Cardiac muscle cell (in vitro differentiated cells and primary cell): Measurements from ENCODE around the gene MAST4. TPM values are rescaled to one million over a fixed set of nuclear protein-coding genes. Genes with fewer than 3 reads are reported as not detected.

Experiments used
- DNase-seq, 2 donors: peaks; one replicate each; pipeline versions ENCODE4 v3.0.0 to v3.0.0-alpha.2; 2010 to 2017; ENCODE audit warnings: low read depth in 1 of 2, low spot score in 1 of 2
- H3K27ac ChIP-seq: fragments of 200-600 bp; sonication (generic); 2 replicates; pipeline ENCODE4 v1.5.1; 2016
- H3K27me3 ChIP-seq: fragments of 200-600 bp; sonication (generic); 2 replicates; pipeline ENCODE4 v1.6.0; 2016; ENCODE audit warnings: control low read depth
- H3K36me3 ChIP-seq: fragments of 200-600 bp; sonication (generic); 2 replicates; pipeline ENCODE4 v1.5.1; 2016; ENCODE audit warnings: control low read depth
- H3K4me1 ChIP-seq: fragments of 200-600 bp; sonication (generic); 2 replicates; pipeline ENCODE4 v1.8.1; 2017; ENCODE audit warnings: low read depth, mild to moderate bottlenecking, mixed run types
- H3K4me3 ChIP-seq: fragments of 200-600 bp; sonication (generic); 2 replicates; pipeline ENCODE4 v1.5.1; 2016; ENCODE audit warnings: mild to moderate bottlenecking
- H3K9me3 ChIP-seq: fragments of 200-600 bp; sonication (generic); 2 replicates; pipeline ENCODE4 v1.5.1; 2017; ENCODE audit warnings: low read depth, mild to moderate bottlenecking, control low read depth
- polyA plus RNA-seq: library from polyadenylated mRNA; unstranded; fragments of >200 nt; fragmentation: Nextera tagmentation; extraction: Ambion mirVana; gene quantifications from 2 replicates; pipeline ENCODE4 v1.2.1, GENCODE V29; 2016
- total RNA-seq: library from RNA; depleted of rRNA; stranded (reverse); fragments of >200 nt; gene quantifications from 2 replicates; pipeline ENCODE4 v1.2.3, GENCODE V29; 2016
- TF ChIP-seq, protein P1 (sequence below): IDR thresholded peaks from 2 replicates; pipeline ENCODE4 v1.5.1; 2012; ENCODE audit warnings: low read depth, mild to moderate bottlenecking, low read length

The MAST4 gene
- total and polyA plus RNA-seq, 2 experiments from 2014 or later, result 33.1 to 58.0 TPM

- Histone ChIP-seq H3K4me1 (peaks cover 40% of the 10 kb centered on the region), H3K4me3 (peak overlapping the region; percentile 36), H3K9me3 (no peaks in the 10 kb centered on the region), H3K27ac (peak overlapping the region; percentile 93), H3K27me3 (no peaks in the 10 kb centered on the region), H3K36me3 (no peaks in the 10 kb centered on the region)
- TF ChIP-seq, protein P1, sequence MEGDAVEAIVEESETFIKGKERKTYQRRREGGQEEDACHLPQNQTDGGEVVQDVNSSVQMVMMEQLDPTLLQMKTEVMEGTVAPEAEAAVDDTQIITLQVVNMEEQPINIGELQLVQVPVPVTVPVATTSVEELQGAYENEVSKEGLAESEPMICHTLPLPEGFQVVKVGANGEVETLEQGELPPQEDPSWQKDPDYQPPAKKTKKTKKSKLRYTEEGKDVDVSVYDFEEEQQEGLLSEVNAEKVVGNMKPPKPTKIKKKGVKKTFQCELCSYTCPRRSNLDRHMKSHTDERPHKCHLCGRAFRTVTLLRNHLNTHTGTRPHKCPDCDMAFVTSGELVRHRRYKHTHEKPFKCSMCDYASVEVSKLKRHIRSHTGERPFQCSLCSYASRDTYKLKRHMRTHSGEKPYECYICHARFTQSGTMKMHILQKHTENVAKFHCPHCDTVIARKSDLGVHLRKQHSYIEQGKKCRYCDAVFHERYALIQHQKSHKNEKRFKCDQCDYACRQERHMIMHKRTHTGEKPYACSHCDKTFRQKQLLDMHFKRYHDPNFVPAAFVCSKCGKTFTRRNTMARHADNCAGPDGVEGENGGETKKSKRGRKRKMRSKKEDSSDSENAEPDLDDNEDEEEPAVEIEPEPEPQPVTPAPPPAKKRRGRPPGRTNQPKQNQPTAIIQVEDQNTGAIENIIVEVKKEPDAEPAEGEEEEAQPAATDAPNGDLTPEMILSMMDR, result no peak
- DNase-seq, result peak; percentile 34 to 75
These were observed 362.2 kb downstream of the MAST4 start for GRCh38 chr5:66958201-66958979.

GRCh38 chr5:66958980-66959641 is 362.9 kb downstream of the MAST4 start:
- H3K27ac ChIP-seq, result peak overlapping the region; percentile 93
- no peaks in the 10 kb centered on the region for H3K27me3 ChIP-seq
- DNase-seq, result peak; percentile 77 to 79
- H3K4me1 ChIP-seq, result peaks cover 47% of the 10 kb centered on the region
- H3K4me3 ChIP-seq, result peak overlapping the region; percentile 36
- TF ChIP-seq, protein P1, result no peak
- no peaks in the 10 kb centered on the region for H3K36me3 ChIP-seq
- no peaks in the 10 kb centered on the region for H3K9me3 ChIP-seq

DNA sequence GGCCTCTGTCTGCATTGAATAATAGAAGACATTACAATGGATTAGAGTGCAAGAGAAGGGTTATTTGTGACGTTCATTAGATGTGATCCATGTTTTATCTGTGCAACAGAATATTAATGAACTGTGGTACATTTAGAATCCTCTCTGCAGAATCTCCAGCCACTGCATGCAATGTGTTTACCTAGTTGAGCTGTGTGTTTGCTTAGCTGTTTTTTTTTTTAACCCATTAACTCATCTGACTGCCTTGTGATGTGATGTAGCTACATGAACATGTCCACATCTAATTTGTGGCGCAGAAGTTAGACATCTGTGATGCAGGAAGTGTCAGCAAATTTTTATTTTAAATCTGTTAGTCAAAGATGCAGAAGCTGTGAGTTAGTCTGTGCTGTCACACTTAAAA is 363.5 kb downstream of the MAST4 start:
- H3K4me3 ChIP-seq, result peak overlapping the region; percentile 36
- H3K27me3 ChIP-seq, result no peaks in the 10 kb centered on the region
- TF ChIP-seq, protein P1, result no peak
- no peak for DNase-seq
- H3K27ac ChIP-seq, result peak overlapping the region; percentile 93
- peaks cover 49% of the 10 kb centered on the region for H3K4me1 ChIP-seq
- H3K9me3 ChIP-seq, result no peaks in the 10 kb centered on the region
- H3K36me3 ChIP-seq, result no peaks in the 10 kb centered on the region

DNA sequence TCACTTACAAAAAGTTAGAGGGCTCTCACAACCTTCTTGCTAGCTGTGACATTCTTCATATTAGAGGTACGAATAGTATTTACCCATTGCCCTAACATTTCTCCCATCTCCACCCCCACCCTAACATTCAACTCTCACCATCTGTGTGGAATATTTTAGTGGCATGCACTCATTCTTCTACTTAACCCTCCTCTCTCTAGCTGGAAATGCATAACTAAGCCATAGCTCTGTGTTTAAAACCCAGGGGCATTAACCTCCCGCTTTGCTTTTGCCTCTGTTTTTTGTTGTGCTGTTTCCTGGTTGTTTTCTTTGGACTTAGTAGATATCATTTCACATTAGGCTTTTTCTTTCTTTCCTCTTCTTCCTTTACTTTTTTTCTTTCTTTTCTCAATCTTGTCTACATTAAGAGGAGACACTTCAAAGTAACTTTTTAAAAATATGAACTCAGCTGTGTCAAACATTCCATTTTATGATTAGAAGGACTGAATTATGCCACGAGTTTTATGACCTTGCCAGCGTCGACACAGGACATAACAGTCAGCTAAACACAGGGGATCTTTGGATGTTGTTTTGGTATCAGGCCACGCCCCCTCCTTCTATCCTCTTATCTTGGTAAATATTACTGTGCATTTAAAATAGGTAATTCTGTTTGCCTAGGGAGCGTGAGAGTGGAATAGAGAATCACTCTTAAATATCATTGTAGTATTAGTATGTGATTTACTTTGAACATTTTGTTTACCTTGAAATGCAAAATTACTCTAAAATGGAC is 364.4 kb downstream of the MAST4 start:
- peak overlapping the region; percentile 93 for H3K27ac ChIP-seq
- H3K36me3 ChIP-seq, result no peaks in the 10 kb centered on the region
- no peaks in the 10 kb centered on the region for H3K27me3 ChIP-seq
- H3K4me1 ChIP-seq, result peaks cover 49% of the 10 kb centered on the region
- peak overlapping the region; percentile 36 for H3K4me3 ChIP-seq
- peak; percentile 36 to 46 for DNase-seq
- TF ChIP-seq, protein P1, result no peak
- no peaks in the 10 kb centered on the region for H3K9me3 ChIP-seq

- Histone ChIP-seq H3K4me3 (peak overlapping the region; percentile 6), H3K9me3 (no peaks in the 10 kb centered on the region), H3K4me1 (peaks cover 46% of the 10 kb centered on the region), H3K27me3 (no peaks in the 10 kb centered on the region), H3K27ac (peak overlapping the region; percentile 93), H3K36me3 (no peaks in the 10 kb centered on the region)
- DNase-seq, result peak; percentile 38 to 70
- TF ChIP-seq, protein P1, result no peak
These were observed 367.4 kb downstream of the MAST4 start for GRCh38 chr5:66963559-66963971.
